HepG2 (cell line): Measurements from ENCODE around the gene LYRM2. TPM values are rescaled to one million over a fixed set of nuclear protein-coding genes. Genes with fewer than 3 reads are reported as not detected.

Experiments used
- CEBPG ChIP-seq: IDR thresholded peaks from 2 replicates; pipeline ENCODE4 v1.6.1; 2016
- NFYB ChIP-seq: sonication (generic); formaldehyde crosslinking; IDR thresholded peaks from 2 replicates; pipeline ENCODE4 v1.4.0; 2020; ENCODE audit warnings: missing genetic modification reagents
- STAG1 ChIP-seq: sonication (generic); formaldehyde crosslinking; IDR thresholded peaks from 2 replicates; pipeline ENCODE4 v1.4.0; 2020; ENCODE audit warnings: missing genetic modification reagents
- ZNF75D ChIP-seq: sonication (generic); formaldehyde crosslinking; IDR thresholded peaks from 2 replicates; pipeline ENCODE4 v1.8.1; 2023; ENCODE audit warnings: missing genetic modification reagents, mild to moderate bottlenecking, borderline replicate concordance
- polyA plus RNA-seq, 8 experiments: library from polyadenylated mRNA; depleted of rRNA in 3 of 8; stranded (reverse) in 7 of 8; unstranded in 1 of 8; fragments of >200 nt; fragmentation: Illumina TruSeq in 4 of 8; extraction: Trizol in 4 of 8; gene quantifications; 2 replicates each; pipeline versions ENCODE4 v1.2.1 to v1.2.3, GENCODE V29; 2011 to 2016; ENCODE audit warnings: low read depth in 4 of 8, missing spikeins in 1 of 8, mixed read lengths in 1 of 8; ENCODE audit not compliant: insufficient read depth in 1 of 8
- total RNA-seq, 5 experiments: library from RNA; depleted of rRNA; stranded (reverse); fragments of >200 nt; fragmentation: Illumina TruSeq; extraction: Trizol; gene quantifications; 2 replicates each; pipeline ENCODE4 v1.2.3, GENCODE V29; 2016; ENCODE audit warnings: low read depth in 1 of 5
- TF ChIP-seq, protein P1 (sequence below): sonication (generic); formaldehyde crosslinking; IDR thresholded peaks from 2 replicates; pipeline ENCODE4 v1.5.1; 2020; ENCODE audit warnings: mild to moderate bottlenecking, missing genetic modification reagents, borderline replicate concordance
- TF ChIP-seq, protein P2 (sequence below): sonication (generic); formaldehyde crosslinking; IDR thresholded peaks from 2 replicates; pipeline ENCODE4 v1.4.0; 2020; ENCODE audit warnings: missing genetic modification reagents, borderline replicate concordance
- TF ChIP-seq, protein P3 (sequence below): sonication (generic); formaldehyde crosslinking; IDR thresholded peaks from 2 replicates; pipeline ENCODE4 v1.5.0; 2020; ENCODE audit warnings: missing genetic modification reagents

LYRM2 gene
- total and polyA plus RNA-seq, 2 of the 13 experiments (the other 11 are each of a cell fraction or from before 2014, with no cell fraction given): 17.8 to 32.6 TPM

GRCh38 chr6:89597988-89598387 lies 40.6 kb downstream of the LYRM2 start (continued):
- TF ChIP-seq, protein P1, sequence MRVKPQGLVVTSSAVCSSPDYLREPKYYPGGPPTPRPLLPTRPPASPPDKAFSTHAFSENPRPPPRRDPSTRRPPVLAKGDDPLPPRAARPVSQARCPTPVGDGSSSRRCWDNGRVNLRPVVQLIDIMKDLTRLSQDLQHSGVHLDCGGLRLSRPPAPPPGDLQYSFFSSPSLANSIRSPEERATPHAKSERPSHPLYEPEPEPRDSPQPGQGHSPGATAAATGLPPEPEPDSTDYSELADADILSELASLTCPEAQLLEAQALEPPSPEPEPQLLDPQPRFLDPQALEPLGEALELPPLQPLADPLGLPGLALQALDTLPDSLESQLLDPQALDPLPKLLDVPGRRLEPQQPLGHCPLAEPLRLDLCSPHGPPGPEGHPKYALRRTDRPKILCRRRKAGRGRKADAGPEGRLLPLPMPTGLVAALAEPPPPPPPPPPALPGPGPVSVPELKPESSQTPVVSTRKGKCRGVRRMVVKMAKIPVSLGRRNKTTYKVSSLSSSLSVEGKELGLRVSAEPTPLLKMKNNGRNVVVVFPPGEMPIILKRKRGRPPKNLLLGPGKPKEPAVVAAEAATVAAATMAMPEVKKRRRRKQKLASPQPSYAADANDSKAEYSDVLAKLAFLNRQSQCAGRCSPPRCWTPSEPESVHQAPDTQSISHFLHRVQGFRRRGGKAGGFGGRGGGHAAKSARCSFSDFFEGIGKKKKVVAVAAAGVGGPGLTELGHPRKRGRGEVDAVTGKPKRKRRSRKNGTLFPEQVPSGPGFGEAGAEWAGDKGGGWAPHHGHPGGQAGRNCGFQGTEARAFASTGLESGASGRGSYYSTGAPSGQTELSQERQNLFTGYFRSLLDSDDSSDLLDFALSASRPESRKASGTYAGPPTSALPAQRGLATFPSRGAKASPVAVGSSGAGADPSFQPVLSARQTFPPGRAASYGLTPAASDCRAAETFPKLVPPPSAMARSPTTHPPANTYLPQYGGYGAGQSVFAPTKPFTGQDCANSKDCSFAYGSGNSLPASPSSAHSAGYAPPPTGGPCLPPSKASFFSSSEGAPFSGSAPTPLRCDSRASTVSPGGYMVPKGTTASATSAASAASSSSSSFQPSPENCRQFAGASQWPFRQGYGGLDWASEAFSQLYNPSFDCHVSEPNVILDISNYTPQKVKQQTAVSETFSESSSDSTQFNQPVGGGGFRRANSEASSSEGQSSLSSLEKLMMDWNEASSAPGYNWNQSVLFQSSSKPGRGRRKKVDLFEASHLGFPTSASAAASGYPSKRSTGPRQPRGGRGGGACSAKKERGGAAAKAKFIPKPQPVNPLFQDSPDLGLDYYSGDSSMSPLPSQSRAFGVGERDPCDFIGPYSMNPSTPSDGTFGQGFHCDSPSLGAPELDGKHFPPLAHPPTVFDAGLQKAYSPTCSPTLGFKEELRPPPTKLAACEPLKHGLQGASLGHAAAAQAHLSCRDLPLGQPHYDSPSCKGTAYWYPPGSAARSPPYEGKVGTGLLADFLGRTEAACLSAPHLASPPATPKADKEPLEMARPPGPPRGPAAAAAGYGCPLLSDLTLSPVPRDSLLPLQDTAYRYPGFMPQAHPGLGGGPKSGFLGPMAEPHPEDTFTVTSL (CRISPR knock-in tag): no peak
- TF ChIP-seq, protein P2, sequence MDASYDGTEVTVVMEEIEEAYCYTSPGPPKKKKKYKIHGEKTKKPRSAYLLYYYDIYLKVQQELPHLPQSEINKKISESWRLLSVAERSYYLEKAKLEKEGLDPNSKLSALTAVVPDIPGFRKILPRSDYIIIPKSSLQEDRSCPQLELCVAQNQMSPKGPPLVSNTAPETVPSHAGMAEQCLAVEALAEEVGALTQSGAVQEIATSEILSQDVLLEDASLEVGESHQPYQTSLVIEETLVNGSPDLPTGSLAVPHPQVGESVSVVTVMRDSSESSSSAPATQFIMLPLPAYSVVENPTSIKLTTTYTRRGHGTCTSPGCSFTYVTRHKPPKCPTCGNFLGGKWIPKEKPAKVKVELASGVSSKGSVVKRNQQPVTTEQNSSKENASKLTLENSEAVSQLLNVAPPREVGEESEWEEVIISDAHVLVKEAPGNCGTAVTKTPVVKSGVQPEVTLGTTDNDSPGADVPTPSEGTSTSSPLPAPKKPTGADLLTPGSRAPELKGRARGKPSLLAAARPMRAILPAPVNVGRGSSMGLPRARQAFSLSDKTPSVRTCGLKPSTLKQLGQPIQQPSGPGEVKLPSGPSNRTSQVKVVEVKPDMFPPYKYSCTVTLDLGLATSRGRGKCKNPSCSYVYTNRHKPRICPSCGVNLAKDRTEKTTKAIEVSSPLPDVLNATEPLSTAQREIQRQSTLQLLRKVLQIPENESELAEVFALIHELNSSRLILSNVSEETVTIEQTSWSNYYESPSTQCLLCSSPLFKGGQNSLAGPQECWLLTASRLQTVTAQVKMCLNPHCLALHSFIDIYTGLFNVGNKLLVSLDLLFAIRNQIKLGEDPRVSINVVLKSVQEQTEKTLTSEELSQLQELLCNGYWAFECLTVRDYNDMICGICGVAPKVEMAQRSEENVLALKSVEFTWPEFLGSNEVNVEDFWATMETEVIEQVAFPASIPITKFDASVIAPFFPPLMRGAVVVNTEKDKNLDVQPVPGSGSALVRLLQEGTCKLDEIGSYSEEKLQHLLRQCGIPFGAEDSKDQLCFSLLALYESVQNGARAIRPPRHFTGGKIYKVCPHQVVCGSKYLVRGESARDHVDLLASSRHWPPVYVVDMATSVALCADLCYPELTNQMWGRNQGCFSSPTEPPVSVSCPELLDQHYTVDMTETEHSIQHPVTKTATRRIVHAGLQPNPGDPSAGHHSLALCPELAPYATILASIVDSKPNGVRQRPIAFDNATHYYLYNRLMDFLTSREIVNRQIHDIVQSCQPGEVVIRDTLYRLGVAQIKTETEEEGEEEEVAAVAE: peak; percentile 98
- TF ChIP-seq NFYB (CRISPR knock-in tag): peak; percentile 59
- TF ChIP-seq ZNF75D: no peak
- TF ChIP-seq CEBPG: peak; percentile 75
- TF ChIP-seq STAG1: peak; percentile 51; the same call in 1 of the 2 replicates
- TF ChIP-seq, protein P3, sequence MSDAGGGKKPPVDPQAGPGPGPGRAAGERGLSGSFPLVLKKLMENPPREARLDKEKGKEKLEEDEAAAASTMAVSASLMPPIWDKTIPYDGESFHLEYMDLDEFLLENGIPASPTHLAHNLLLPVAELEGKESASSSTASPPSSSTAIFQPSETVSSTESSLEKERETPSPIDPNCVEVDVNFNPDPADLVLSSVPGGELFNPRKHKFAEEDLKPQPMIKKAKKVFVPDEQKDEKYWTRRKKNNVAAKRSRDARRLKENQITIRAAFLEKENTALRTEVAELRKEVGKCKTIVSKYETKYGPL (CRISPR knock-in tag): 0 out of 2 replicates have a peak, but pooled peaks have one; percentile 65
